ENCODE measurements around the gene ZNF488. TPM values are rescaled to one million over a fixed set of nuclear protein-coding genes. Genes with fewer than 3 reads are reported as not detected.
A peak's percentile ranks its signal among the peaks of the same experiment; 100 is the strongest.

ZNF488 gene, protein sequence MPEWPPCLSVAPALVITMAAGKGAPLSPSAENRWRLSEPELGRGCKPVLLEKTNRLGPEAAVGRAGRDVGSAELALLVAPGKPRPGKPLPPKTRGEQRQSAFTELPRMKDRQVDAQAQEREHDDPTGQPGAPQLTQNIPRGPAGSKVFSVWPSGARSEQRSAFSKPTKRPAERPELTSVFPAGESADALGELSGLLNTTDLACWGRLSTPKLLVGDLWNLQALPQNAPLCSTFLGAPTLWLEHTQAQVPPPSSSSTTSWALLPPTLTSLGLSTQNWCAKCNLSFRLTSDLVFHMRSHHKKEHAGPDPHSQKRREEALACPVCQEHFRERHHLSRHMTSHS
- 1 to 10 TPM in 1 of 2 donors, under 1 TPM in 1; 0.53 to 1.2 TPM for total RNA-seq
- 1.1 TPM for polyA plus RNA-seq (2013, experiment 1 of 2)
- 0.95 TPM for polyA plus RNA-seq (2013, experiment 2 of 2)
- long read RNA-seq, experiment 1 = 0 reads
- long read RNA-seq, experiment 2, partial matches to known transcripts = 0 of 1 reads
- long read RNA-seq, experiment 2, other reads (novel, unspliced or antisense) = 0 of 1 reads
- long read RNA-seq, experiment 3, transcript ZNF488-201 (2 exons, 3,496 nt) = major isoform, 10 of 13 reads
- long read RNA-seq, experiment 3, partial matches to known transcripts = 0 of 13 reads
- long read RNA-seq, experiment 3, other reads (novel, unspliced or antisense) = 3 of 13 reads
- long read RNA-seq, experiment 4 = 0 reads

DNA sequence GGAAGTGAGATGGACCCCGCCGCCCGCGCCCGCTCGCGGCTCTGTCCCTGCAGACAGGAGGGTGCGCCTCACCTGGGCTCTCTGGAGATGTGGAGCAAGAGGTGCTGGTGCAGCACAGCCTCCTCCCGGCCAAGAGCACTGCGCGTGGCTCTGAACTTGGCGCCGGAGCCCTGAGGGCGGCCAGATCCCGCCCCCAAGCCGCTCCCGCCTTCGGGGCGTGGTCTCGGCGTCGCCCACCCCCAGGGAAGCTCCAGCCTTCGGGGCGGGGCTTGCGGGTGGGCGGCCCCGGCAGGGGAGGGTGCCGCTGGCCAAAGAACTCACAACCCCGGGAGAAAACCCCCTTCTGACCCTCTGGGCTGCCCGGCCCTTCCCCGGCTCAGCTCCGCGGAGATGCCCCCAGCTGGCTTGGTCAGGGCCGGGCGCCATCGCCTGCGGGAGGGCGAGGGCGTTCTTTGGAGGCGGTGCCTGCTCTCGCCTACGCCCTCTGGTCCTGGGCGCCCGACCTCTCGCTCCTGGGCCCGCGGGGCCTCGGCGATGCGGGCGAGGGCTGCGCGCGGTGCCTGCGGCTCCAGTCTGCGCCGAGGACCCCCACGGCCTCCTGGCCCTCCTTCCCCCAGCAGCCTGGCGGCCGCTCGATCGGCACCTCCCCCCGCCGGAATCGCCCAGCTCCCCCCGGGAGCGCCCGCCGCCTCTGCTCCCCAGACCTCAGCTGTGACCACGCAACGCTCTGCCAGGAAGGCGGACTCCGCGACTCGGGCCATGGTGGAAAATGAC is at the start of gene ZNF488:
Gene ZNF488, minus strand, starts transcription at position 146 of the 774 bp plus-strand sequence. CDS start 15,464 bp downstream, outside the sequence.
- H3K27ac ChIP-seq (ENCODE audit: low read depth, low read length) = no peak within 1 kb of the TSS

GRCh38 chr10:47425813-47426419 is 41.8 kb upstream of the ZNF488 start:
- Histone ChIP-seq H3K9ac (ENCODE audit: extremely low read depth, low read length, poor library complexity, severe bottlenecking) (no peak overlapping the region), H3K36me3 (ENCODE audit: control insufficient read depth, insufficient read depth, low read length) (no peaks in the 10 kb centered on the region), H3K4me1 (ENCODE audit: control insufficient read depth, insufficient read depth, low read length) (no peaks in the 10 kb centered on the region), H3K4me3 (ENCODE audit: low read length) (no peak overlapping the region), H3K9me3 (ENCODE audit: control insufficient read depth, low read length) (no peaks in the 10 kb centered on the region), H3K27me3 (ENCODE audit: control insufficient read depth, insufficient read depth, low read length, poor library complexity, severe bottlenecking) (no peaks in the 10 kb centered on the region), H3K27ac (ENCODE audit: low read depth, low read length) (no peak overlapping the region)
- DNase-seq = no peak
- Mint-ChIP-seq H3K27ac (no peak overlapping the region), H3K36me3 (ENCODE audit: low read depth) (no peaks in the 10 kb centered on the region), H3K4me1 (peaks cover under 1% of the 10 kb centered on the region), H3K4me3 (no peak overlapping the region), H3K9me3 (peaks cover 3% of the 10 kb centered on the region), H3K27me3 (ENCODE audit: insufficient read depth) (peaks cover 25% of the 10 kb centered on the region)
- 92 to 100% methylated on average over 2 to 4 of the region's 4 CpGs for WGBS, 2 experiments (ENCODE audit: insufficient coverage in 1 of 2, insufficient read length in 1 of 2)
- no peak for TF ChIP-seq CTCF (conservative IDR thresholded peaks at IDR 0.05)

More for the DNA sequence above, at the start of gene ZNF488:
- no peak for TF ChIP-seq CTCF (conservative IDR thresholded peaks at IDR 0.05)
- Histone ChIP-seq H3K36me3 (ENCODE audit: control insufficient read depth, insufficient read depth, low read length) (no peaks in the 10 kb centered on the region), H3K9ac (ENCODE audit: extremely low read depth, low read length, poor library complexity, severe bottlenecking) (peak within 1 kb of the TSS; percentile 45), H3K9me3 (ENCODE audit: control insufficient read depth, low read length) (no peaks in the 10 kb centered on the region), H3K4me3 (ENCODE audit: low read length) (peak within 1 kb of the TSS; percentile 84), H3K4me1 (ENCODE audit: control insufficient read depth, insufficient read depth, low read length) (no peaks in the 10 kb centered on the region), H3K27me3 (ENCODE audit: control insufficient read depth, insufficient read depth, low read length, poor library complexity, severe bottlenecking) (peaks cover 57% of the 10 kb centered on the region)
- peak; percentile 95 for DNase-seq
- peaks cover 5% of the 10 kb centered on the region for H3K9me3 Mint-ChIP-seq
- H3K4me3 Mint-ChIP-seq = peak within 1 kb of the TSS; percentile 65
- H3K27ac Mint-ChIP-seq = peak within 1 kb of the TSS; percentile 14
- peaks cover 61% of the 10 kb centered on the region for H3K27me3 Mint-ChIP-seq (ENCODE audit: insufficient read depth)
- WGBS, 2 experiments (ENCODE audit: insufficient coverage in 1 of 2, insufficient read length in 1 of 2) = 0% methylated on average over 17 to 75 of the region's 75 CpGs
- H3K4me1 Mint-ChIP-seq = peaks cover 20% of the 10 kb centered on the region
- no peaks in the 10 kb centered on the region for H3K36me3 Mint-ChIP-seq (ENCODE audit: low read depth)

DNA sequence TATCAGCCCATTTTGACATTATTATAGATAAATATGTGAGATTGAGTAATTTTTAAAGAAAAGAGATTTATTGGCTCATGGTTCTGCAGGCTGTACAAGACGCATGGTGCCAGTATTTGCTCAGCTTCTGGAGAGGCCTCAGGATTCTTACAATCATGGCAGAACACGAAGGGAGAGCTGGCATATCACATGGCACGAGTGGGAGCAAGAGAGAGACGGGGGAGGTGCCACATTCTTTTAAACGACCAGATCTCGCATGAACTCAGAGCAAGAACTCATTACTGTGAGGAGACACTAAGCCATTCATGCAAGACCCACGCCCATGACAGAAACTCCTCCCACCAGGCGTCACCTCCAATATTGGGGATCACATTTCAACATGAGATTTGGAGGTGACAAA is 40.1 kb upstream of the ZNF488 start:
- H3K9me3 Mint-ChIP-seq = peaks cover 3% of the 10 kb centered on the region
- H3K27ac Mint-ChIP-seq = no peak overlapping the region
- H3K27me3 Mint-ChIP-seq (ENCODE audit: insufficient read depth) = peaks cover 10% of the 10 kb centered on the region
- H3K4me3 ChIP-seq (ENCODE audit: low read length) = no peak overlapping the region
- H3K27ac ChIP-seq (ENCODE audit: low read depth, low read length) = no peak overlapping the region
- no peaks in the 10 kb centered on the region for H3K36me3 Mint-ChIP-seq (ENCODE audit: low read depth)
- H3K4me1 Mint-ChIP-seq = peaks cover 6% of the 10 kb centered on the region
- no peaks in the 10 kb centered on the region for H3K36me3 ChIP-seq (ENCODE audit: control insufficient read depth, insufficient read depth, low read length)
- peak; percentile 33 for DNase-seq
- H3K4me3 Mint-ChIP-seq = no peak overlapping the region
- no peak overlapping the region for H3K9ac ChIP-seq (ENCODE audit: extremely low read depth, low read length, poor library complexity, severe bottlenecking)
- no peak for TF ChIP-seq CTCF (conservative IDR thresholded peaks at IDR 0.05)
- H3K9me3 ChIP-seq (ENCODE audit: control insufficient read depth, low read length) = no peaks in the 10 kb centered on the region
- H3K4me1 ChIP-seq (ENCODE audit: control insufficient read depth, insufficient read depth, low read length) = no peaks in the 10 kb centered on the region
- no peaks in the 10 kb centered on the region for H3K27me3 ChIP-seq (ENCODE audit: control insufficient read depth, insufficient read depth, low read length, poor library complexity, severe bottlenecking)
- 87 to 96% methylated on average over 2 to 8 of the region's 8 CpGs for WGBS, 2 experiments (ENCODE audit: insufficient coverage in 1 of 2, insufficient read length in 1 of 2)

Measured in endodermal cell (in vitro differentiated cells).